MM.1S (cell line): ENCODE data around the gene ASB6.

Source experiments
- CTCF ChIP-seq: fragments of 300-600 bp; sonication (generic); IDR thresholded peaks from 2 replicates; pipeline ENCODE4 v1.5.1; 2016; ENCODE audit warnings: antibody characterized with exemption, low read length, mixed read lengths
- EZH2phosphoT487 ChIP-seq: fragments of 300-600 bp; sonication (generic); IDR thresholded peaks from 2 replicates; pipeline ENCODE4 v1.6.1; 2018; ENCODE audit warnings: antibody characterized with exemption, low read length

- TF ChIP-seq CTCF, result no peak
- TF ChIP-seq EZH2phosphoT487, result no peak
These were observed 19.1 kb upstream of the ASB6 start for GRCh38 chr9:129661029-129661428.
